Right lobe of liver (tissue), 4 donors: ENCODE results near the gene ADPRS.

Experiments used
- CTCF ChIP-seq, 4 donors: fragments of 200-600 bp in 3 of 4; fragments of 450-650 bp in 1 of 4; IDR thresholded peaks; one replicate each; pipeline versions ENCODE4 v1.5.1 to v1.8.0; 2016 to 2022; ENCODE audit warnings: antibody characterized with exemption in 4 of 4, mild to moderate bottlenecking in 2 of 4
- POLR2A ChIP-seq: fragments of 450-650 bp; IDR thresholded peaks from one replicate; pipeline ENCODE4 v1.6.1; 2017; ENCODE audit warnings: antibody characterized with exemption, mild to moderate bottlenecking
- donor health status: DM: no; HTN: no; CAD: no.
- donor health status: DM: no; HTN: no; CAD: no.
- donor health status: DM: no; HTN: yes; CAD: no.

- TF ChIP-seq POLR2A (no peak), CTCF (IDR thresholded peaks at IDR 0.05) (no peak)
Observed at GRCh38 chr1:36092166-36092797, 3.6 kb downstream of the ADPRS start.
